GM13977 (cell line): ENCODE measurements around the gene LNPEP.

Experiments
- DNase-seq: peaks from one replicate; pipeline ENCODE4 v3.0.0; 2012; ENCODE audit warnings: low spot score
- in situ Hi-C: fragments of 300-500 bp; cut with MboI; formaldehyde crosslinking; loops from one replicate; pipeline ENCODE4 v1.12.0; 2022; ENCODE audit warnings: low sequenced_read_pairs, low pct_unique_long_range_greater_than_20kb, mixed read lengths, inconsistent platforms; ENCODE audit not compliant: unreplicated experiment
- TF ChIP-seq, protein P1 (sequence below): IDR thresholded peaks from 2 replicates; pipeline ENCODE4 v1.5.1; 2012; ENCODE audit warnings: mild to moderate bottlenecking, control low read depth; ENCODE audit not compliant: insufficient read depth; ENCODE audit errors: extremely low read depth, missing control alignments

Gene LNPEP

DNA sequence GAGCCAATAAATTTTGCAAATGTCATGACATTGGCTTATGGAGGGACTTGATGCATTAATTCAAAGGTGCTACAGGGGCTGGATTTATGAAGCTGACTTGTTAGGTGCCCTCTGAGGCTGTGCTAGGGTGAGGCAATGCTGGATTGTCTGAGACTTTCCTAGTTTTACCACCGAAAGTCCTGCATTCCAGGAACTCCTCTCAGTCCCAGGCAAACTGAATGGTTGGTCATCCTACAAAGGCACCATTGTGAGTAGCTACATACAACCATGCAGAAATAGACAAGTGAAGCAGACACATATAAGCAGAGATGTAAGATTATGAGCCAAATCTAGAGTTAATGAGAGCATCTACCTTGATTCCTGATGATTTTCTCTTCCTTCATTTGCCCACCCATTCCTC, 111.2 kb downstream of the LNPEP start:
- DNase-seq, result no peak
- in situ Hi-C loops, result no loop called here
- TF ChIP-seq, protein P1, sequence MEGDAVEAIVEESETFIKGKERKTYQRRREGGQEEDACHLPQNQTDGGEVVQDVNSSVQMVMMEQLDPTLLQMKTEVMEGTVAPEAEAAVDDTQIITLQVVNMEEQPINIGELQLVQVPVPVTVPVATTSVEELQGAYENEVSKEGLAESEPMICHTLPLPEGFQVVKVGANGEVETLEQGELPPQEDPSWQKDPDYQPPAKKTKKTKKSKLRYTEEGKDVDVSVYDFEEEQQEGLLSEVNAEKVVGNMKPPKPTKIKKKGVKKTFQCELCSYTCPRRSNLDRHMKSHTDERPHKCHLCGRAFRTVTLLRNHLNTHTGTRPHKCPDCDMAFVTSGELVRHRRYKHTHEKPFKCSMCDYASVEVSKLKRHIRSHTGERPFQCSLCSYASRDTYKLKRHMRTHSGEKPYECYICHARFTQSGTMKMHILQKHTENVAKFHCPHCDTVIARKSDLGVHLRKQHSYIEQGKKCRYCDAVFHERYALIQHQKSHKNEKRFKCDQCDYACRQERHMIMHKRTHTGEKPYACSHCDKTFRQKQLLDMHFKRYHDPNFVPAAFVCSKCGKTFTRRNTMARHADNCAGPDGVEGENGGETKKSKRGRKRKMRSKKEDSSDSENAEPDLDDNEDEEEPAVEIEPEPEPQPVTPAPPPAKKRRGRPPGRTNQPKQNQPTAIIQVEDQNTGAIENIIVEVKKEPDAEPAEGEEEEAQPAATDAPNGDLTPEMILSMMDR, result no peak

DNA sequence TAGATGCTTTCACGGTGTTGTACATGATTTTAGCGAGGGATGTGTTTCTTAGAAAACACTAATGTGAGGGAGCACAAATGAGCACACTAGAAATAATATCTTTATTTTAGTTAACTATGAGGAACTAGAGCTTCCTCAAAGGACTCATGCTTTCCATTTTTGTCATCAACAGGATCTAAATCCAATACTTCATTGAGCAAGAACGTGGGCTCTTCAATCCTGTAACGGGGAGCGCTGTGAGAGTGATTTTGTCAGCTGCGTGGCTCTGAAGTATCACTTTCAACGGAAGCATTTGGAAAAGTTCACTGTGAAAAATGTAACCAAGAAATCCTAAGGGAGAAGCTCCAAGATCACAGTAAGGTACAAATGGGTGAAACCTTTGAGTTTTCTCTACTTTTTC, 113.3 kb downstream of the LNPEP start:
- DNase-seq, result no peak
- in situ Hi-C loops, result no loop called here
- TF ChIP-seq, protein P1, result no peak

DNA sequence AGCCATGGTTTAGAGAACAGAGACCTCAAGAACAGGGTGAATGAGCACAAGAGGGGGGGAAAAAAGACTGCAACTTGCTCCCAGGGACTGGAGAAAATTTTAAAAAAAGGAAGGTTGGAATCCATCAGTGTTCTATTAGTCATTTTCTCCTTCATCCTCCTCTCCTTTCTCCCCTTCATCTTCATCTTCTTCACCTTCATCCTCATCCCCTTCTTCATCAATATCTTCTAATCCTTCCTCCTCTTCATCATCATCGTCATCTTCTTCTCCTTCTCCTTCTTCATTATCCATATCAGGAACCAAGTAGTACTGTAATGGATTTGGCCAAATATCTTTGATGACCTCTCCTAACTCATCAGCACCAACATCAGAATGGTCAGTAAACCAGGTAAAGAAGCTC, 120.4 kb downstream of the LNPEP start:
- TF ChIP-seq, protein P1, result no peak
- in situ Hi-C loops, result no loop called here
- no peak for DNase-seq

DNA sequence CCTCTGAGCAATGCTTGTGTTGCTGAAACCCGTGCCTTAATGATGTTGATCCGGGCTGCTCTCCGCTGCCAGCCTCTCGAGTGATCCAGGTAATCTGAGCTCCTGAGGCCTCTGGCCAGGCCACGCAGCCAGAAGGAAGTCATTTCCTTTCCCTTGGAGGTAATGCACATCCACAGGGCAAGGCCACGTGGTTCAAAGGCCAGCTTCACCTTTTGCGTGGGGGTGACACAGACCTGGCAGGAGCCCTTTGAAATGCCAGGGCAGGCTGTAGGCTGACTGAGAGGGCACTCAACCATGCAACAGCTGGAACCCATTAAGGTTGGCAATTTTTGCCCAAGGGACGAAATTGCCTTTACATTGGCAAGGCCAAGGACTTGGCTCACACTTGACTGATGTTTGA, 126.2 kb downstream of the LNPEP start:
- TF ChIP-seq, protein P1, result no peak
- in situ Hi-C loops, result no loop called here
- DNase-seq, result no peak

DNA sequence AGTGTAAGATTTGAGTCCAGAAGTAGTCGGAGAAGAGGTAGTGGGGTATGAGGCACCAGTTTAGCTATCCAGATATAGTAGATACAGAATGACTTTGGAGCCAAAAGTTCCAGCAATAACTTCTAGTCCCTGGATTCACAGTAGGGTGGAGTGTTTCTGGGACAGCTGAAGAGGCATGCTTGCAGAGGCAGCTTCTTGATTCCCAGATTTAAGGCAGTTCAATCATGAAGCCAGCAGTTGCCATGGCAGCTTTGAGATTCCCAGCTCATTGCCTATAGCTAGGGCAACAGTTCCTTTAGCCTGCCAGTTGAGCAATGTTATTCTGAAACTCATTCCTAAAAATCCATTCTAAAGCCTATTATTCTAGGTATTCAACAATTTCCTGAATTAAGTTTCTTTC, 127.4 kb downstream of the LNPEP start:
- TF ChIP-seq, protein P1, result no peak
- DNase-seq, result no peak
- in situ Hi-C loops, result no loop called here

DNA sequence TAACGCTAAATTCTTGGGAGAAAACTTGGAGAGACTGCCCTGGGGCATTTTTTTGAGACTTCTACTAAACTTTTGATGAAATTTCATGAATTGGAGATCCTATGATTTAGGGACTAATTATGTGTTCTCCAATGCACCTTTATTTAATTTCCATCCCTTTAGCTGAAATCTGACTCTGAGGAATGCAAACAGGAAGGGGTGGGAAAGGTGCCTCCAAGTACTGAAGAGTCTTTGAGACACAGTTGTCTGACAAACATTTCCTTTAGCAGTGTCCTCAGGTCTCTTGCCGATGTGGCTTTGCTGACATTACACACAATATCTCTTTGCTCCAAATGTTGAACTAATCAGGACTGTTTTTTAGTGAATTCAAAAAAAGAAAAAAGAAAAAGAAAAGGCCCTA, 129.6 kb downstream of the LNPEP start:
- TF ChIP-seq, protein P1, result no peak
- in situ Hi-C loops, result no loop called here

DNA sequence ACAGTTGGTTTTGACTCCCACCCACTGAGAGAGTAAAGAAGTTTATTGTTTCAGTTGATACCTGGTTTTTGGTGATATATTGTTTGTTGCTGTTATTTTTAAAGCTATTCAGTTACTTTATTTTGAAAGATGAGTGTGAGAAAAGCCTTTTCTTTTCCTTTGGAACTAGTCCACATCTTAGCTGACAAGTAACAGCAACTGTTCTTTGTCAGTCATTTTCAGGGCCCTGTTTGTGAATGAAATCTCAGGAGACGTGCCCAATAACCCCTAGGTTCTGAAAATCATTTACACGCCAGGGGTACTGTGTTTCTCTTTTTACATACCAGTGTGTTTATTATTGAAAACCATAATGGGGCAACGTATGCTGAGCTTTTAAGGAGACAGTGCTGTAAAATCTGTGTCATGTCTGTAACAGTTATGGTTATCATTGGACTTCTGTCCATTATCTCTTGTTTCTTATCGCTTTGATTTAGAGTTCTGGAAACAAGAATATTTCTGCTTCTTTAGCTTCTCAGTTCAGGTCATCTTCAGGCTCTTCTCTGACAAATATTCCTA, 131.5 kb downstream of the LNPEP start:
- in situ Hi-C loops, result no loop called here
- TF ChIP-seq, protein P1, result no peak
- no peak for DNase-seq

More for the DNA sequence above, 129.6 kb downstream of the LNPEP start:
- DNase-seq, result no peak
